ENCODE data around the gene NID2.
A peak's percentile ranks its signal among the peaks of the same experiment; 100 is the strongest.

The NID2 gene

DNA sequence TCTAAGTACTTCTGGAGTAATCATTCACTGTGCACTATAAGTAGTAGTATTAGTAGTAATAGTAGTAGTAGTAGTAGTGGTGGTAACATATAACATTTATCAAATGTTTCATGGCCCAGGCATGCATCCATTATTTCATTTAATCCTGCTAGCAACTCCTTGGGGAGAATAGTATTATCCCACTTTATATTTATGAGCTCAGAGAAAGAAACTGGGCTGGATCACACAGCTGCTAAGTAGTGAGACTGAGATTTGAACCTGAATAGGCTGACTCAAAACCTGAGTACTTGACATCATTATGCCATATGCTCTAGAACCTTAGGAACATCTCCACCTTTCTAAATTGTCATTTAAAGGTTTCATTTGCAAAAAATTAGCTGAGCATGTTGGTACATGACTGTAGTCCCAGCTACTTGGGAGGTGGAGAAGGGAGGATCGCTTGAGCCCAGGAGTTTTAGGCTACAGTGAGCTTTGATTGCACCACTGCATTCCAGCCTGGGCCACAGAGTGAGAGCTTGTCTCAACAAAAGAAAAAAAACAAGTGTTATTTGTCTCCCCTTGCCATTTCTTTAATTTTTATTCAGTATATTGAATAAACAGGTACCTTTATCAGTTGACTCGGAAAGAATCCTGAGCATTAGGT lies 11.4 kb upstream of the NID2 start:
- Histone ChIP-seq H3K4me3 (no peak overlapping the region), H3K27ac (peak overlapping the region; percentile 63 to 76)
- DNase-seq (ENCODE audit: low spot score), result no peak
- TF ChIP-seq, protein P1, sequence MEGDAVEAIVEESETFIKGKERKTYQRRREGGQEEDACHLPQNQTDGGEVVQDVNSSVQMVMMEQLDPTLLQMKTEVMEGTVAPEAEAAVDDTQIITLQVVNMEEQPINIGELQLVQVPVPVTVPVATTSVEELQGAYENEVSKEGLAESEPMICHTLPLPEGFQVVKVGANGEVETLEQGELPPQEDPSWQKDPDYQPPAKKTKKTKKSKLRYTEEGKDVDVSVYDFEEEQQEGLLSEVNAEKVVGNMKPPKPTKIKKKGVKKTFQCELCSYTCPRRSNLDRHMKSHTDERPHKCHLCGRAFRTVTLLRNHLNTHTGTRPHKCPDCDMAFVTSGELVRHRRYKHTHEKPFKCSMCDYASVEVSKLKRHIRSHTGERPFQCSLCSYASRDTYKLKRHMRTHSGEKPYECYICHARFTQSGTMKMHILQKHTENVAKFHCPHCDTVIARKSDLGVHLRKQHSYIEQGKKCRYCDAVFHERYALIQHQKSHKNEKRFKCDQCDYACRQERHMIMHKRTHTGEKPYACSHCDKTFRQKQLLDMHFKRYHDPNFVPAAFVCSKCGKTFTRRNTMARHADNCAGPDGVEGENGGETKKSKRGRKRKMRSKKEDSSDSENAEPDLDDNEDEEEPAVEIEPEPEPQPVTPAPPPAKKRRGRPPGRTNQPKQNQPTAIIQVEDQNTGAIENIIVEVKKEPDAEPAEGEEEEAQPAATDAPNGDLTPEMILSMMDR (IDR thresholded peaks at IDR 0.05), result no peak

DNA sequence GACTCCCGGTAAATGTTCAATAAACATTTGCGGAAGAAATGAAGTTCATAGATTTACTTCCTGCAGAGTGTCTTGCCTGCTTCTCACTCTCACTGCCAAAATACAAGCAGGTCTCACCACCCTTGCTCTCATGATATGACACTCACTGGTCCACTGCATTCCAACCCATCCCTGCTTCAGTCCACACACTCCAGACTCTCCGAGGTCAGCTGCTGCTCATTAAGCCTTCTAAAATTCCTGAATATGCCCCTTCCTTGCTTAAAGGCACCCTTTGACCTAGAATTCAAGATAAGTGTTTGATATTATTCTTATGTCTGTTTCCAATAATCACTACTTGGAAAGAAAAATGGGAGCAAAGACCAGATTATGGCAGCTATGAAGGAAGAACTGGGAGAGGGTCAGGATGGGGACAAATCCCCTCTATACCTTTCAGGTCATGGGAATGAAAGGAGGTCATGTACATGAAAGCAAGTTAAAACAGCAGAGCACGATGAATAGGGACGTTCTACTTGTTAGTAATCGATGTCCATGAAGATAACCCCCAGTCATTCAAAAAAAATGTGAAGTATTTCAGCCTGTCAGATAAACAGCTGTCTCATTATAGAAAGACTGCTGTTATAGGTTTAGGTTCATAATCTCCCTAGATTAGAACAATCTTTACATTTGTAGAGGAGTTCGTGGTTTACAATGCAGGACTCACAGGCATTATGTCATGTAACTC lies 10.5 kb upstream of the NID2 start:
- TF ChIP-seq, protein P1 (IDR thresholded peaks at IDR 0.05), result no peak
- Histone ChIP-seq H3K27ac (peak overlapping the region in 1 of 2 donors; percentile 76), H3K4me3 (no peak overlapping the region)
- no peak for DNase-seq (ENCODE audit: low spot score)

DNA sequence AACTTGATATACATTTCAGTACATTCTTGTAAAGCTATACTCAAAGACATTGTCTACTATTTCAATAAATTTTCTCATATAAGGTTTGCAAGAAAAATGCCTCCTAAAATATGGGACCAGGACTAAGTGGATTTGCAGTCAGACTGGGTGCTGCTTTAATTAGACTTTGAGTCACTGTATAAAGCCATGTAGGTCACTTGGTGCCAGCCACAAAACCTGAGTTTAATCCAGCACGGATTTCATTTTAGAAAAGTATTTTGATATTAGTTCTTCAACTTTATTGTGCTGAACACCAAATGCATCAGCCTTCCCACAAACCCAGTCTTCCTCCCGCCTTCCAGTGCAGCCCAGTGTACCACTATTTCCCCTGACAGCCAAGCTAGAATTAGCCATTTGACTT lies 9.9 kb upstream of the NID2 start:
- DNase-seq (ENCODE audit: low spot score), result no peak
- Histone ChIP-seq H3K27ac (no peak overlapping the region), H3K4me3 (no peak overlapping the region)
- TF ChIP-seq, protein P1 (IDR thresholded peaks at IDR 0.05), result no peak

DNA sequence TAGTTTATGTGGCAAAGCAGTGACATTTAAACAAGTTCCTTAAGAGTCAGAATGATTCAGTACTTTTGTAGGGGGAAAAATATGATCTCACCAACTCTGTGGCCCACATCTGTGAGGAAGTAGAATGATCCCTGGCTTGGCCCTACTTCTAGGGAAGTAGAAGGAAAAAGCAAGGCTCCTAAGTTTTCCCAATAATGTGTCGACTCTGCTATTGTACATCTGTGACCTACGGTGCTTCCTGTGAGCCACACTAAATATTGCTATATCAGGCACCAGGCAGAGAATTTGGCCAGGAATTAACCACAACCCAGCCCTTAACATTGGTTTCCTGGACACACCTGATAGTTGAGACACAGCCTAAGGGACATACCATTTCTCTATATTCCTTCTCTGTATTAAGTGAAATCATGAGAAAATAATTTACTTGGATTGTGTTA lies 9.3 kb upstream of the NID2 start:
- Histone ChIP-seq H3K27ac (no peak overlapping the region), H3K4me3 (no peak overlapping the region)
- TF ChIP-seq, protein P1 (IDR thresholded peaks at IDR 0.05), result no peak
- DNase-seq (ENCODE audit: low spot score), result no peak

DNA sequence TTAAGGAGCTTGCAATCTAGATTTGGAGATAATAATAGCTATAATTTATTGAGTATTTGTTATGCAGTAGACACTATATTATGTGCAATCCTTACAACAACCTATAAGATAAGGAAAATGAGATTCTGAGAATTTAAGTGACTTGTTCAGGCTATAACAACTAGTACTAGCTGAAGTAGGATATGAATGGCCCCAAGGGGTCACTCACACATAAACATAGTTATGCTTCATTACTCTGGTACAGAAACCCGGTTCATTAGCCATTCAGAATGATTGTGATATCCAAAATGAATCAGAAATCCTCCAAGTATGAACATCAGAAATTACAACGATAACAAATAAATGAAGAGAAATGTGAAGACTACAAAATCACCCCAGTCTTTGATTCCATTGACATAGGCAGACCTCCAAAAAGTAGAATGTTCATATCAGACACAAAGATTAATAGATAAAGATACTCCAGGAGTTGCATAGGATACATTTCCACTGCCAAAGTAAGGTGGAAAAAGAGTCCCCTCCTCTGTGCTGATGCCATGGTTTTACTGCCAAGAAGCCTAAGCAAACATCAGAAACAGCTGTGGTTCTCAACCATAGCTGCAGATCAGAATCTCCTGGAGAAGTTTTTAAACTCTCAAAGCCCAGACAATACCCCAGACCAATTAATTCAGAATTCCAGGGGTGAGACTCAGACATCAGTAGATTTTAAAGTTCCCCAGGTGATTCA lies 8.6 kb upstream of the NID2 start:
- no peak for DNase-seq (ENCODE audit: low spot score)
- TF ChIP-seq, protein P1 (IDR thresholded peaks at IDR 0.05), result no peak

DNA sequence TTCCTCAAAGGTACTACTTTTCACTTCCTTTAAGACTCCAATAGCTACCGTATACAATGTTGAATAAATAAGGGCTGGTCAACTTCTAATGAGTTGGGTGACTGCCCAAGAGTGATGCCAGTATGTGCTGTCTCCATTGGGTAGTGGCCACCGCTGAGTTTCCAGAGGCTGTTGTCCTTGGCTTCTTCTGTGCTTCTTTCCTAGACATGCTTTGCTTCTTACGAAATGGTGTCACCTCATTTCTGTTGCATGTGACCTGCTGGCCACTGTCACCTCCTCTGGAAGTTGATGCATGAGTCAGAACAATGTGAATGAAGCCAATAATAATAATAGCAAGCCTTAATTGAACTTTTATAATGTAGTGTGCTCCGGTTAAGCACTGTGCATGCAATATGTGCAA lies 7.5 kb upstream of the NID2 start:
- peak; percentile 80 for DNase-seq (ENCODE audit: low spot score)
- TF ChIP-seq, protein P1 (IDR thresholded peaks at IDR 0.05), result no peak
- Histone ChIP-seq H3K27ac (peak overlapping the region; percentile 39 to 76), H3K4me3 (no peak overlapping the region)

More for the DNA sequence above, 8.6 kb upstream of the NID2 start:
- Histone ChIP-seq H3K27ac (no peak overlapping the region), H3K4me3 (no peak overlapping the region)

All from coronary artery (tissue), 2 donors.